HepG2 (cell line): ENCODE measurements around the gene OSBPL2. TPM values are rescaled to one million over a fixed set of nuclear protein-coding genes. Genes with fewer than 3 reads are reported as not detected.

Experiments
- ATAC-seq: fragments of 200-7000 bp; cut with Tn5 transposase; 3 replicates; pipeline ENCODE4 v1.9.1; 2020; ENCODE audit warnings: mild to moderate bottlenecking, moderate library complexity
- BruUV-seq: library from RNA; stranded (reverse); fragments of 400-500 nt; replicated peaks from 2 replicates; lab custom pipeline; 2021; lab: Mats Ljungman, UMichigan
- CTCF ChIA-PET: fragments of 300-600 bp; formaldehyde crosslinking; extraction: SDS; loops from one replicate; lab custom pipeline; 2021; ENCODE audit warnings: low total read pairs, inconsistent platforms, low intra/inter-chr PET ratio; lab: Yijun Ruan, JAX
- POLR2A ChIA-PET: fragments of 350-600 bp; sonication (Branson Sonifier 250); formaldehyde crosslinking; loops from one replicate; lab custom pipeline; 2020; ENCODE audit warnings: antibody characterized with exemption, inconsistent platforms; lab: Yijun Ruan, JAX
- DNase-seq: peaks from one replicate; pipeline ENCODE4 v3.0.0-alpha.2; 2015; ENCODE audit warnings: low spot score
- FAIRE-seq: peaks from 3 replicates; lab custom pipeline; 2011; peaks lifted over from hg19 to GRCh38; lab: Jason Lieb, UNC
- H2AFZ ChIP-seq: one replicate; pipeline ENCODE4 v1.6.1; 2011; ENCODE audit warnings: low read length, inconsistent platforms
- H3K27ac ChIP-seq: fragments of 300-600 bp; 3 replicates; pipeline ENCODE4 v1.8.0; 2011; ENCODE audit warnings: mixed run types, mild to moderate bottlenecking, mixed read lengths, low read length, inconsistent platforms; ENCODE audit not compliant: insufficient read depth; ENCODE audit errors: extremely low read length
- H3K27me3 ChIP-seq, 2 experiments: fragments of 200-600 bp in 1 of 2; 2 replicates in 1 of 2; 3 replicates in 1 of 2; pipeline versions ENCODE4 v1.6.0 to v1.8.0; 2011; ENCODE audit warnings: low read length in 2 of 2, mild to moderate bottlenecking in 2 of 2, moderate library complexity in 2 of 2, inconsistent platforms in 1 of 2; ENCODE audit not compliant: insufficient read depth in 2 of 2, control insufficient read depth in 1 of 2
- H3K36me3 ChIP-seq, 2 experiments: fragments of 200-600 bp in 1 of 2; replicated peaks in 1 of 2; 2 replicates in 1 of 2; 3 replicates in 1 of 2; pipeline versions ENCODE4 v1.5.1 to v1.8.0; 2011; ENCODE audit warnings: low read length in 2 of 2, inconsistent platforms in 1 of 2; ENCODE audit not compliant: insufficient read depth in 2 of 2, control insufficient read depth in 1 of 2
- H3K4me1 ChIP-seq: 2 replicates; pipeline ENCODE4 v1.5.1; 2012; ENCODE audit warnings: low read length, inconsistent platforms; ENCODE audit not compliant: insufficient read depth
- H3K4me2 ChIP-seq: 2 replicates; pipeline ENCODE4 v1.6.0; 2011; ENCODE audit warnings: low read depth, low read length, inconsistent platforms
- H3K4me3 ChIP-seq, 3 experiments: fragments of 200-600 bp in 1 of 3; sonication (generic), shearing (Covaris generic) in 1 of 3; replicated peaks in 1 of 3; 2 replicates each; pipeline ENCODE4 v1.5.1; 2011 to 2016; ENCODE audit warnings: low read length in 3 of 3, inconsistent platforms in 2 of 3, low read depth in 2 of 3, mild to moderate bottlenecking in 2 of 3, control low read depth in 1 of 3, mixed read lengths in 1 of 3; ENCODE audit not compliant: insufficient read depth in 1 of 3
- H3K79me2 ChIP-seq: one replicate; pipeline ENCODE4 v1.6.1; 2011; ENCODE audit warnings: low read length, inconsistent platforms; ENCODE audit not compliant: insufficient read depth
- H3K9ac ChIP-seq: 2 replicates; pipeline ENCODE4 v1.6.0; 2011; ENCODE audit warnings: mild to moderate bottlenecking, low read depth, low read length, inconsistent platforms; ENCODE audit not compliant: insufficient read depth
- H3K9me3 ChIP-seq: 2 replicates; pipeline ENCODE4 v1.5.1; 2012; ENCODE audit warnings: mild to moderate bottlenecking, low read length
- H4K20me1 ChIP-seq: 2 replicates; pipeline ENCODE4 v1.6.0; 2011; ENCODE audit warnings: inconsistent platforms, mild to moderate bottlenecking, low read length, moderate library complexity; ENCODE audit not compliant: insufficient read depth
- DBP ChIP-seq: sonication (generic); formaldehyde crosslinking; IDR thresholded peaks from 2 replicates; pipeline ENCODE4 v1.4.0; 2020; ENCODE audit warnings: missing genetic modification reagents; ENCODE audit errors: not compliant biosample characterization
- HNF4A ChIP-seq: sonication (generic); formaldehyde crosslinking; IDR thresholded peaks from 2 replicates; pipeline ENCODE4 v1.4.0; 2020; ENCODE audit warnings: missing genetic modification reagents
- HOXA7 ChIP-seq: sonication (generic); formaldehyde crosslinking; IDR thresholded peaks from 2 replicates; pipeline ENCODE4 v1.8.1; 2022; ENCODE audit warnings: mild to moderate bottlenecking, missing genetic modification reagents, moderate library complexity
- JDP2 ChIP-seq: sonication (generic); formaldehyde crosslinking; IDR thresholded peaks from 2 replicates; pipeline ENCODE4 v1.8.1; 2022; ENCODE audit warnings: missing genetic modification reagents, borderline replicate concordance
- NR0B2 ChIP-seq: sonication (generic); formaldehyde crosslinking; IDR thresholded peaks from 2 replicates; pipeline ENCODE4 v1.4.0; 2020; ENCODE audit warnings: mild to moderate bottlenecking, missing genetic modification reagents
- PAX8 ChIP-seq: sonication (generic); formaldehyde crosslinking; IDR thresholded peaks from 2 replicates; pipeline ENCODE4 v1.8.0; 2022; ENCODE audit warnings: mild to moderate bottlenecking, missing genetic modification reagents, borderline replicate concordance
- SIX1 ChIP-seq: sonication (generic); formaldehyde crosslinking; IDR thresholded peaks from 2 replicates; pipeline ENCODE4 v1.4.0; 2020; ENCODE audit warnings: missing genetic modification reagents, borderline replicate concordance
- TARDBP ChIP-seq: sonication (generic); formaldehyde crosslinking; IDR thresholded peaks from 2 replicates; pipeline ENCODE4 v1.8.0; 2022; ENCODE audit warnings: mild to moderate bottlenecking, missing genetic modification reagents
- TBL1XR1 ChIP-seq: fragments of 150-350 bp; IDR thresholded peaks from 2 replicates; pipeline ENCODE4 v1.6.1; 2014; ENCODE audit warnings: borderline replicate concordance, low read length; ENCODE audit not compliant: partially characterized antibody
- TOE1 ChIP-seq: sonication (generic); formaldehyde crosslinking; IDR thresholded peaks from 2 replicates; pipeline ENCODE4 v1.4.0; 2020; ENCODE audit warnings: mild to moderate bottlenecking, missing genetic modification reagents
- ZBTB39 ChIP-seq: sonication (generic); formaldehyde crosslinking; IDR thresholded peaks from 2 replicates; pipeline ENCODE4 v1.5.0; 2020; ENCODE audit warnings: missing genetic modification reagents
- ZNF24 ChIP-seq: fragments of 450-650 bp; IDR thresholded peaks from 2 replicates; pipeline ENCODE4 v1.6.1; 2017; ENCODE audit warnings: antibody characterized with exemption, mild to moderate bottlenecking
- ZNF720 ChIP-seq: sonication (generic); formaldehyde crosslinking; IDR thresholded peaks from 2 replicates; pipeline ENCODE4 v1.4.0; 2020; ENCODE audit warnings: missing genetic modification reagents
- WGBS: methylation state at CpG from one replicate; pipeline ENCODE4 v1.1.6; 2017; ENCODE audit warnings: low lambda C conversion rate; 5-methylcytosine and 5-hydroxymethylcytosine counted together
- in situ Hi-C: cut with HindIII; loops from 2 replicates; pipeline ENCODE4 v1.10.0; 2017; ENCODE audit warnings: low pct_unique_long_range_greater_than_20kb; ENCODE audit not compliant: extremely low pct_ligation_motif_present
- intact Hi-C: fragments of 100-400 bp; cut with micrococcal nuclease; formaldehyde crosslinking; loops from one replicate; pipeline ENCODE4 v1.10.0; 2022; ENCODE audit not compliant: unreplicated experiment
- polyA plus RNA-seq, 8 experiments: library from polyadenylated mRNA; depleted of rRNA in 3 of 8; stranded (reverse) in 7 of 8; unstranded in 1 of 8; fragments of >200 nt; fragmentation: Illumina TruSeq in 4 of 8; extraction: Trizol in 4 of 8; gene quantifications; 2 replicates each; pipeline versions ENCODE4 v1.2.1 to v1.2.3, GENCODE V29; 2011 to 2016; ENCODE audit warnings: low read depth in 4 of 8, missing spikeins in 1 of 8, mixed read lengths in 1 of 8; ENCODE audit not compliant: insufficient read depth in 1 of 8
- total RNA-seq, 5 experiments: library from RNA; depleted of rRNA; stranded (reverse); fragments of >200 nt; fragmentation: Illumina TruSeq; extraction: Trizol; gene quantifications; 2 replicates each; pipeline ENCODE4 v1.2.3, GENCODE V29; 2016; ENCODE audit warnings: low read depth in 1 of 5
- TF ChIP-seq, protein P1 (sequence below): sonication (generic); formaldehyde crosslinking; IDR thresholded peaks from 2 replicates; pipeline ENCODE4 v1.4.0; 2020; ENCODE audit warnings: missing genetic modification reagents
- TF ChIP-seq, protein P2 (sequence below): sonication (generic); formaldehyde crosslinking; IDR thresholded peaks from 2 replicates; pipeline ENCODE4 v1.8.1; 2023; ENCODE audit warnings: missing genetic modification reagents, inconsistent platforms, borderline replicate concordance

The OSBPL2 gene
- total and polyA plus RNA-seq, 2 of the 13 experiments (the other 11 are each of a cell fraction or from before 2014, with no cell fraction given), result 18.5 to 37.4 TPM

DNA sequence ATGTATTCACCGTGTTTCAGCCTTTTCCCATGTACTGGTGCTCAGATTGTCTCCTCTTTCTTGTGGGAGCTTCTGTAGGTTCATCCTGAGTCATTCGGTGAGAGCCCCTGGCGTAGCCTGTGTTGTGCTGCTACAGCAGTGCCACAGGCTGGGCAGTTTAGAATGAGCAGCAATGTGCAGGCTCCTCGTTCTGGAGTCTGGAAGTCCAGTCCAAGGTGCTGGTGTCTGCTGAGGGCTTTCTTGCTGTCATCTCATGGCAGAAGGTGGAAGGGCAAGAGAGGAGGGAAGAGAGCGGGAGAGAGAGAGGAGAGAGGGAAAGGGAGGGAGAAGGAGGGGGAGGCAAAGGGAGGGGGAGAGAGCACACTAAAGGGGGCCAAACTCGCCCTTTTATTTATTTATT is 15.1 kb downstream of the OSBPL2 start:
- Histone ChIP-seq H3K36me3 (peaks cover 19 to 30% of the 10 kb centered on the region in 2 experiments; a peak in 4 of 5 replicates), H3K4me3 (no peak overlapping the region), H3K9ac (no peak overlapping the region), H2AFZ (no peak overlapping the region), H3K27ac (no peak overlapping the region), H3K9me3 (no peaks in the 10 kb centered on the region), H4K20me1 (peaks cover 50% of the 10 kb centered on the region), H3K4me1 (peaks cover 18% of the 10 kb centered on the region), H3K27me3 (no peaks in the 10 kb centered on the region), H3K4me2 (no peak overlapping the region), H3K79me2 (peaks cover 59% of the 10 kb centered on the region)
- TF ChIP-seq, protein P1, sequence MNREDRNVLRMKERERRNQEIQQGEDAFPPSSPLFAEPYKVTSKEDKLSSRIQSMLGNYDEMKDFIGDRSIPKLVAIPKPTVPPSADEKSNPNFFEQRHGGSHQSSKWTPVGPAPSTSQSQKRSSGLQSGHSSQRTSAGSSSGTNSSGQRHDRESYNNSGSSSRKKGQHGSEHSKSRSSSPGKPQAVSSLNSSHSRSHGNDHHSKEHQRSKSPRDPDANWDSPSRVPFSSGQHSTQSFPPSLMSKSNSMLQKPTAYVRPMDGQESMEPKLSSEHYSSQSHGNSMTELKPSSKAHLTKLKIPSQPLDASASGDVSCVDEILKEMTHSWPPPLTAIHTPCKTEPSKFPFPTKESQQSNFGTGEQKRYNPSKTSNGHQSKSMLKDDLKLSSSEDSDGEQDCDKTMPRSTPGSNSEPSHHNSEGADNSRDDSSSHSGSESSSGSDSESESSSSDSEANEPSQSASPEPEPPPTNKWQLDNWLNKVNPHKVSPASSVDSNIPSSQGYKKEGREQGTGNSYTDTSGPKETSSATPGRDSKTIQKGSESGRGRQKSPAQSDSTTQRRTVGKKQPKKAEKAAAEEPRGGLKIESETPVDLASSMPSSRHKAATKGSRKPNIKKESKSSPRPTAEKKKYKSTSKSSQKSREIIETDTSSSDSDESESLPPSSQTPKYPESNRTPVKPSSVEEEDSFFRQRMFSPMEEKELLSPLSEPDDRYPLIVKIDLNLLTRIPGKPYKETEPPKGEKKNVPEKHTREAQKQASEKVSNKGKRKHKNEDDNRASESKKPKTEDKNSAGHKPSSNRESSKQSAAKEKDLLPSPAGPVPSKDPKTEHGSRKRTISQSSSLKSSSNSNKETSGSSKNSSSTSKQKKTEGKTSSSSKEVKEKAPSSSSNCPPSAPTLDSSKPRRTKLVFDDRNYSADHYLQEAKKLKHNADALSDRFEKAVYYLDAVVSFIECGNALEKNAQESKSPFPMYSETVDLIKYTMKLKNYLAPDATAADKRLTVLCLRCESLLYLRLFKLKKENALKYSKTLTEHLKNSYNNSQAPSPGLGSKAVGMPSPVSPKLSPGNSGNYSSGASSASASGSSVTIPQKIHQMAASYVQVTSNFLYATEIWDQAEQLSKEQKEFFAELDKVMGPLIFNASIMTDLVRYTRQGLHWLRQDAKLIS, result no peak
- TF ChIP-seq ZBTB39, result no peak
- no peak for TF ChIP-seq SIX1 (CRISPR knock-in tag)
- TF ChIP-seq ZNF720, result no peak
- TF ChIP-seq TBL1XR1, result no peak
- no peak for TF ChIP-seq ZNF24
- no peak for TF ChIP-seq DBP (CRISPR knock-in tag)
- TF ChIP-seq JDP2 (CRISPR knock-in tag), result no peak
- no peak for TF ChIP-seq NR0B2 (CRISPR knock-in tag)
- no peak for TF ChIP-seq HOXA7 (CRISPR knock-in tag)
- no peak for TF ChIP-seq PAX8
- TF ChIP-seq, protein P2, sequence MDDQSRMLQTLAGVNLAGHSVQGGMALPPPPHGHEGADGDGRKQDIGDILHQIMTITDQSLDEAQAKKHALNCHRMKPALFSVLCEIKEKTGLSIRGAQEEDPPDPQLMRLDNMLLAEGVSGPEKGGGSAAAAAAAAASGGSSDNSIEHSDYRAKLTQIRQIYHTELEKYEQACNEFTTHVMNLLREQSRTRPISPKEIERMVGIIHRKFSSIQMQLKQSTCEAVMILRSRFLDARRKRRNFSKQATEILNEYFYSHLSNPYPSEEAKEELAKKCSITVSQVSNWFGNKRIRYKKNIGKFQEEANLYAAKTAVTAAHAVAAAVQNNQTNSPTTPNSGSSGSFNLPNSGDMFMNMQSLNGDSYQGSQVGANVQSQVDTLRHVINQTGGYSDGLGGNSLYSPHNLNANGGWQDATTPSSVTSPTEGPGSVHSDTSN (CRISPR knock-in tag), result no peak
- TF ChIP-seq TOE1 (CRISPR knock-in tag), result no peak
- no peak for TF ChIP-seq HNF4A (CRISPR knock-in tag)
- no peak for TF ChIP-seq TARDBP (CRISPR knock-in tag)
- BruUV-seq, result no TSS peak
- in situ Hi-C loops (no loop called here), intact Hi-C loops (no loop called here)
- CTCF ChIA-PET, result no interaction called here
- FAIRE-seq (no peak), ATAC-seq (no peak), DNase-seq (no peak)
- POLR2A ChIA-PET, result no interaction called here
- WGBS, result 93% methylated on average over 6 of the region's 6 CpGs
